ENCODE results near the gene MICB.

GRCh38 chr6:31532644-31533454, 34.9 kb downstream of the MICB start:
- TF ChIP-seq SP1 (IDR thresholded peaks at IDR 0.05) (no peak), BHLHE40 (IDR thresholded peaks at IDR 0.05; ENCODE audit: borderline replicate concordance) (no peak), L3MBTL2 (conservative IDR thresholded peaks at IDR 0.05) (no peak), ELF4 (IDR thresholded peaks at IDR 0.05) (no peak), ZNF384 (IDR thresholded peaks at IDR 0.05) (no peak), FOXA1 (IDR thresholded peaks at IDR 0.05) (no peak)
